ENCODE data around the gene DIO3.

GRCh38 chr14:101553393-101553792 lies 7.9 kb upstream of the DIO3 start:
- no peak for TF ChIP-seq CTCF (IDR thresholded peaks at IDR 0.05; ENCODE audit: poor library complexity)
- TF ChIP-seq EZH2 (IDR thresholded peaks at IDR 0.05; ENCODE audit: borderline replicate concordance), result no peak
